GM19467 (cell line): ENCODE data around the gene GH1.
"Not testable (repeated sequence)": the region's sequence is repeated elsewhere in the genome, so short reads cannot be mapped to it uniquely, and the experiment has no call there.

Source experiments
- ATAC-seq: cut with Tn5 transposase; IDR thresholded peaks from one replicate; pipeline ENCODE4 v1.9.1; 2021; ENCODE audit warnings: mild to moderate bottlenecking, moderate library complexity; ENCODE audit not compliant: unreplicated experiment

GH1 gene

DNA sequence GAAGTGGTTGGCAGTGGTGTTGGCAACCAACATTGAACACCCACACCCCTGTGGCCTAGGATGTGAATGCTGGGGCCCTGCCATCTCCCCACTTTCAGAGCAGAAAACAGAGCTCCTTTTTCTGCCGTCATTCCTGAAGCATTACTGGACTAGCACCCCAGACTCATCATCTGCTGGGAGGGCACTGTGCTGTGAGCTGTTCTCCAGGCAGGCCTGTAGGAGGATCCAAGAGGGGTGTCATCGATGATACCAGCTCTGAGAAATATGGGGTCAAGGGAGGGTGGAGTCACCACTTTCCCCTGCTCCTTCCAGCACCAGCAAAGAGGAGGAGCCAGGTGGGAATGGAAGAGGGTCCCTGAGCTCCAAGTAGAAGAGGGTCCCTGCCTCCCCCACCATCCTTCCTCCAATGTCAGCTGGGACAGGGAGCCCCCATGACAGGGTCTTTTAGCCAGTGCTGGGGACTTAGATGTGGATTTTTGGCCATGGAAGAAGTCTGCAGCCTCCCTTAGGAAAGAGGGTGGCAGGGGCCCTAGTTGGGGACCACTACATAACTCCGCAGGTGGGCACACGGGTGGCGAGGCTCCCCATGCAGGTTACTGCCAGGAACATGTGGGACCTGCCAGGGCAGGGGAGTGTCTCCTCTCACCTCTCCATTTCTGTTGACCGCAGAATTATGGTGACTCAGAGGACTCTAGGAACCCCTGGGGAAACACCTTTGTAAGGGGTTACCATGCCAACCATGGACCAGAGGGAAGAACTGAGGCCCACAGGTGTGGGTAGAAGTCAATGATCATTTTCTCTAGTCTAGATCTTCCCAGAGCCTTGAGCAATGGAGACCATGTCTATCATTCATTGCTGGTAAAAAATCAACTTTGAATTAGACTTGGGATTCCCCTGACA lies 19.5 kb downstream of the GH1 start:
- ATAC-seq = not testable (repeated sequence)

- not testable (repeated sequence) for ATAC-seq
These were observed 21.9 kb downstream of the GH1 start, which contains the start of gene CSH1 for GRCh38 chr17:63896524-63897354. TSS of gene CSH1 (minus strand) at chr17:63896574. CDS start at chr17:63896511, 63 bp downstream.

- not testable (repeated sequence) for ATAC-seq
These were observed 23.8 kb downstream of the GH1 start for GRCh38 chr17:63894821-63895220.

DNA sequence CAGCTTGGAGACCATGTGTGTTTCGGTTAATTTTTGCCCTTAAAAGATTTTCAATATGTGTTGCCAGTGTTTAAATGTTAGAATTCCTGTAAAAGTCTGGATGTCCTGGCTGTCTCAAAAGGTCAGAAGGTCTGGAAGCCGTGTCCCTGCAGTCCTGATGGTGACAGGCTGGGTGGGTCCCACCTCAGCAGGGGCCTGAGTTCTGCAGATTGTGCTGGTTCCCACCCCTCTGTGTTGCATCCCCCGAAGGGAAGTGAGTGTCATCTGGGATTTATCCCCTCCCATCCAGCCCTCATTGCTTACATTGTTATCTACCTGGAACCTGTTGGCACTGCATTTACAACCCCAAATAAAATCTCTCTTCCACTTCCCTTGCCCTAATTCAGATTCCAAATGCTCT lies 24.6 kb downstream of the GH1 start:
- ATAC-seq = not testable (repeated sequence)

DNA sequence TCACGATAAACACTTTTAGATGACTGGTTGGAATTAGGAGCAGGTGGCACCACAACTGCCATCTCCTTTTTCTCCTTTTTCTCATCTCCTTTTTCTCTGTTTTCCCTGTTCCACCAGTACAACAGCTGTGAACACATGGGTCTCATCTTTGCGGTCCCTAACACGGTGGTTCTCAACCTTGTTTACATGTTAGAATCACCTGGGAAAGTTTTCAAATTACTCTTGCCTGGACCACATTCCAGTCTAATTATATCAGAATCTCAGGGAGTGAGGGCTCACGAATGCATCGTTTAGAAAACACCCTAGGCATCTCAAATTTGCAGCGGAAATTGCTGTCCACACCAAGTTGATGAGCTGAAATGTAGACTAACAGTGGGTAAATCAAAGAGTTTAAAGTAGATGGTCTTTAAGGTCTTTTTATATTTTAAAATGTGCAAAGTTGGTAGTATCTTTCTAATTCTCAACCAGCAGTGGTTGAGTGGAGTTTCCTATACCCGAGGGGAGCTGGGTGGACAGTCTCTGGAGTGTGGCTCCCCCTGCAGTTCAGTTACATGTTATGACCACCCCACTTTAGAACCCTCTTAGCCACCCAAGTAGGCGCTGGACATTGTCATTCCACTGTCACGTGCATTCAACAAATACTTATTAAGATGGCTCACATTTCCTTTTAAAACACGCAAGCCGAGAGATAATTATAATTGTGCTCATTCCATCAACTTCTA lies 26.2 kb downstream of the GH1 start:
- ATAC-seq = not testable (repeated sequence)

- ATAC-seq = not testable (repeated sequence)
These were observed 29.4 kb downstream of the GH1 start for GRCh38 chr17:63889026-63889848.

- not testable (repeated sequence) for ATAC-seq
These were observed 33.5 kb downstream of the GH1 start for GRCh38 chr17:63885119-63885518.

GRCh38 chr17:63882626-63883126 lies 36.0 kb downstream of the GH1 start:
- ATAC-seq = not testable (repeated sequence)

DNA sequence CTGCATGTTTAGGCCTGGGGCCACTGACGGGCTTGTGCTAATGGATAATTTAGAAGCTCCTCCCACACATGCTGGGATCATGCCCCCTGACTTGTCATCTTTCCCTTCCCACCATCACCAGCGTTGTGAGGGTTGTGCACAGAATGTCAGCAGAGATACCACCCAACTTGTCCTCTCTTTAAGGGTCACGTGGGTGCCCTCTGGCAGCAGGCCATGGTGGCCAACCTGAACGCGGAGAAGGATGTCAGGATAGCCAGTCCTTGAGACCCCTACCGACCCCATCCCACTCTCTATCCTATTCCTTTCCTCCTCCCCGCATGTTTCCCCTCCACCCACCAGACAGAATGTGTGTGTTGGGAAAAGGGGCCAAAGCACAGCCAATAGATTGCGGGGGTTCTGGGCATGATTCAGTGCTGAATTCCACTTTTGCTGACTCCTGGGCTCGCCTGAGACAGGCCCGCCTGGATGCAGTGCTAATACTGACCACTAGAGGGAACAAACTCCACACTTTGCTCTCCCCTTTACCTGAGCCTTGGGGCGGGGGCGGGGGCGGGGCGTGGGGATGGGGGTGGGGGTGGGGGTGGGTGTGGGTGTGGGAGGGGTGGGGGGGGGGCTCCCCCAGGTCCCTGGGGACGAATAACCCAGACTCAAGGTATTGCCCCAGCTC lies 36.6 kb downstream of the GH1 start, which contains the start of gene GH2:
GH2 (minus strand) TSS at position 10 of the 667 bp plus-strand sequence. CDS start 143 bp downstream, outside the sequence.
- ATAC-seq = no peak

- not testable (repeated sequence) for ATAC-seq
These were observed 37.3 kb downstream of the GH1 start for GRCh38 chr17:63881337-63881736.

- ATAC-seq = no peak
These were observed 37.9 kb downstream of the GH1 start for GRCh38 chr17:63880706-63881105.

GRCh38 chr17:63878413-63878812 lies 40.2 kb downstream of the GH1 start:
- not testable (repeated sequence) for ATAC-seq

DNA sequence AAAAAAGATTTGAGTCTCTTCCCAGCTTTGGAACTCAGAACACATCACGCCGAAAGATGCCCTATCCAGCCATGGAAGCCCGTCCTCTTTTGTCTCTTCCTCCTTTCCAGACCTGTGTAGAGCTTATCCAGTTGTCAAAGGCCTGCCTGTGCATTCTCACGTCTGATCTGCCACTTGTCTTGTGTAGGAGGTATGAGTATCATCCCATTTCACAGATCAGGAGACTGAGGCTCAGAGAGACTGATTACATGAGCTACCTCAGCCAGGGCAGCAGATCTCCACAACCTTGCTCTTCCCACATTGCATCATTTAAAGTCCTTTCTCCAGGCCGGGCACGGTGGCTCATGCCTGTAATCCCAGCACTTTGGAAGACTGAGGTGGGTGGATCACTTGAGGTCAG lies 43.9 kb downstream of the GH1 start:
- ATAC-seq = not testable (repeated sequence)

GRCh38 chr17:63874061-63874626 lies 44.5 kb downstream of the GH1 start:
- not testable (repeated sequence) for ATAC-seq

- ATAC-seq = not testable (repeated sequence)
These were observed 45.1 kb downstream of the GH1 start, which contains the start of gene CSH2 for GRCh38 chr17:63873577-63873976. TSS of gene CSH2 (minus strand) at chr17:63873677. CDS start at chr17:63873614, 63 bp downstream.

- ATAC-seq = not testable (repeated sequence)
These were observed 46.8 kb downstream of the GH1 start for GRCh38 chr17:63871646-63872365.

DNA sequence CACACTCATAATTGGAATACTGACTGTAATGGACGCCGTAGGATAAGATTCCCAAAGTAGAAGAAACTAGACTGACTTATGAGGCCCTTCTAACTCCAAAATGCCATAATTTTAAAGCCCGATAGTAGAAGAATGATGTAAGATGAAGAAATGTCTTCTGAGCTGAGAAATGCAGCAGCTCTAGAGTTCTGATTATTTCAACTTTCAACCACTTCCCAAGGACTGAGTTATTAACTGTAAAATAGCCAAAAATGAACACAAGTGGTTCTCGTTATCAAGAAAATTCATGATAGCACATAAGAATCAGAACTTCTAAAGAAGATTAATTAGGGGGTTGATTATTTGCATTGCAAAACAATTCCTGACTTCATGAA lies 48.4 kb downstream of the GH1 start:
- ATAC-seq = not testable (repeated sequence)
